SK-N-SH treated with all-trans-retinoic acid at 6 μM for 48 hours (cell line): ENCODE measurements around the gene ORAI2.

ENCODE experiments used
- ARNTL ChIP-seq: fragments of 450-650 bp; formaldehyde crosslinking; IDR thresholded peaks from 2 replicates; pipeline ENCODE4 v1.5.0; 2020; ENCODE audit warnings: low read depth, mild to moderate bottlenecking, moderate library complexity, borderline replicate concordance
- CREB5 ChIP-seq: fragments of 250-450 bp; sonication (Bioruptor Pico); IDR thresholded peaks from 2 replicates; pipeline ENCODE4 v1.5.1; 2020; ENCODE audit warnings: low read depth, mild to moderate bottlenecking, moderate library complexity
- CSDC2 ChIP-seq: fragments of 250-450 bp; sonication (Bioruptor Pico); IDR thresholded peaks from 2 replicates; pipeline ENCODE4 v1.5.0; 2020; ENCODE audit warnings: mild to moderate bottlenecking, moderate library complexity
- ISL1 ChIP-seq: fragments of 250-450 bp; sonication (Bioruptor Pico); IDR thresholded peaks from 2 replicates; pipeline ENCODE4 v2.1.2; 2022; ENCODE audit warnings: mild to moderate bottlenecking, moderate library complexity
- OSR1 ChIP-seq: fragments of 250-450 bp; sonication (Bioruptor Pico); IDR thresholded peaks from 2 replicates; pipeline ENCODE4 v1.8.0; 2022; ENCODE audit warnings: moderate library complexity, mild to moderate bottlenecking, inconsistent platforms
- PATZ1 ChIP-seq: fragments of 250-450 bp; sonication (Bioruptor Pico); IDR thresholded peaks from 2 replicates; pipeline ENCODE4 v1.8.0; 2020; ENCODE audit warnings: mild to moderate bottlenecking, moderate library complexity, borderline replicate concordance
- POU6F1 ChIP-seq: fragments of 250-450 bp; sonication (Bioruptor Pico); IDR thresholded peaks from 2 replicates; pipeline ENCODE4 v1.8.0; 2021; ENCODE audit warnings: low read depth, mild to moderate bottlenecking, moderate library complexity, borderline replicate concordance
- PPARA ChIP-seq: fragments of 250-450 bp; sonication (Bioruptor Pico); IDR thresholded peaks from 2 replicates; pipeline ENCODE4 v1.5.0; 2020; ENCODE audit warnings: mild to moderate bottlenecking, borderline replicate concordance
- RARB ChIP-seq: fragments of 250-450 bp; sonication (Bioruptor Pico); IDR thresholded peaks from 2 replicates; pipeline ENCODE4 v1.8.0; 2021; ENCODE audit warnings: mild to moderate bottlenecking, moderate library complexity
- TSHZ2 ChIP-seq: fragments of 250-450 bp; sonication (Bioruptor Pico); IDR thresholded peaks from 2 replicates; pipeline ENCODE4 v1.5.0; 2020; ENCODE audit warnings: mild to moderate bottlenecking, moderate library complexity
- ZC3H10 ChIP-seq: fragments of 250-450 bp; sonication (Bioruptor Pico); IDR thresholded peaks from 2 replicates; pipeline ENCODE4 v1.5.1; 2021; ENCODE audit warnings: mild to moderate bottlenecking, moderate library complexity
- ZFP3 ChIP-seq: fragments of 250-450 bp; sonication (Bioruptor Pico); IDR thresholded peaks from 2 replicates; pipeline ENCODE4 v1.5.0; 2020; ENCODE audit warnings: mild to moderate bottlenecking, moderate library complexity
- ZFP30 ChIP-seq: fragments of 450-650 bp; formaldehyde crosslinking; IDR thresholded peaks from 2 replicates; pipeline ENCODE4 v1.5.0; 2022; ENCODE audit warnings: mild to moderate bottlenecking, moderate library complexity
- ZNF8 ChIP-seq: fragments of 450-650 bp; formaldehyde crosslinking; IDR thresholded peaks from 2 replicates; pipeline ENCODE4 v1.5.0; 2020; ENCODE audit warnings: mild to moderate bottlenecking, moderate library complexity

GRCh38 chr7:102393467-102393866 lies 39.9 kb upstream of the ORAI2 start:
- no peak for TF ChIP-seq PATZ1 (CRISPR knock-in tag)
- 0 out of 2 replicates have a peak, but pooled peaks have one; percentile 10 for TF ChIP-seq ISL1 (CRISPR knock-in tag)
- no peak for TF ChIP-seq RARB (CRISPR knock-in tag)
- TF ChIP-seq POU6F1 (CRISPR knock-in tag): no peak
- TF ChIP-seq ZNF8 (CRISPR knock-in tag): no peak
- no peak for TF ChIP-seq ZC3H10 (CRISPR knock-in tag)
- TF ChIP-seq PPARA (CRISPR knock-in tag): no peak
- TF ChIP-seq CSDC2 (CRISPR knock-in tag): no peak
- no peak for TF ChIP-seq ARNTL (CRISPR knock-in tag)
- TF ChIP-seq TSHZ2 (CRISPR knock-in tag): no peak
- no peak for TF ChIP-seq OSR1 (CRISPR knock-in tag)
- TF ChIP-seq ZFP30 (CRISPR knock-in tag): no peak
- TF ChIP-seq CREB5 (CRISPR knock-in tag): no peak
- no peak for TF ChIP-seq ZFP3 (CRISPR knock-in tag)
